CD4-positive, CD25-positive, alpha-beta regulatory T cell (primary cell): ENCODE measurements around the gene IL36A. TPM values are rescaled to one million over a fixed set of nuclear protein-coding genes. Genes with fewer than 3 reads are reported as not detected.

ENCODE experiments used
- polyA plus RNA-seq, 4 donors: library from polyadenylated mRNA; unstranded; fragments of 300-500 nt; fragmentation: Illumina TruSeq; gene quantifications; one replicate each; pipeline ENCODE4 v1.2.3, GENCODE V29; 2021
- total RNA-seq: library from RNA; stranded (reverse); gene quantifications from one replicate; pipeline ENCODE4 v1.2.3, GENCODE V29; 2022

Gene IL36A
- total and polyA plus RNA-seq, 5 donors from 2014 or later, result 0.38 to 0.42 (median 0.42) TPM; not detected in 2

Other genes starting within 250 kb of the IL36A start
- 3.4 TPM for gene CKAP2L, start 240.8 kb upstream of the IL36A start, total RNA-seq
- gene CKAP2L, start 240.8 kb upstream of the IL36A start, polyA plus RNA-seq, result 1 to 10 TPM in 1 of 4 donors, under 1 TPM in 3; 0.43 to 1.5 (median 0.76) TPM
- gene IL1A, start 221.0 kb upstream of the IL36A start, total RNA-seq, result 0.17 TPM
- gene IL1A, start 221.0 kb upstream of the IL36A start, polyA plus RNA-seq, result not detected
- 1.3 TPM for gene IL1B, start 168.7 kb upstream of the IL36A start, total RNA-seq
- not detected for gene IL1B, start 168.7 kb upstream of the IL36A start, polyA plus RNA-seq
- not detected for gene IL37, start 94.3 kb upstream of the IL36A start, total RNA-seq
- gene IL37, start 94.3 kb upstream of the IL36A start, polyA plus RNA-seq, result not detected
- not detected for gene IL36G, start 27.5 kb upstream of the IL36A start, total RNA-seq
- gene IL36G, start 27.5 kb upstream of the IL36A start, polyA plus RNA-seq, result not detected
- gene IL36B, start 47.4 kb downstream of the IL36A start, total RNA-seq, result not detected
- gene IL36B, start 47.4 kb downstream of the IL36A start, polyA plus RNA-seq, result not detected
- gene IL36RN, start 53.7 kb downstream of the IL36A start, total RNA-seq, result not detected
- not detected for gene IL36RN, start 53.7 kb downstream of the IL36A start, polyA plus RNA-seq
- gene IL1F10, start 62.5 kb downstream of the IL36A start, total RNA-seq, result not detected
- gene IL1F10, start 62.5 kb downstream of the IL36A start, polyA plus RNA-seq, result not detected
- gene IL1RN, start 122.1 kb downstream of the IL36A start, total RNA-seq, result not detected
- gene IL1RN, start 122.1 kb downstream of the IL36A start, polyA plus RNA-seq, result under 1 TPM in 2 of 4 donors, not detected in 2; 0.23 to 0.59 TPM
- gene PSD4, start 168.5 kb downstream of the IL36A start, total RNA-seq, result 124 TPM
- 10 to 100 TPM; 18.1 to 26.3 (median 20.7) TPM for gene PSD4, start 168.5 kb downstream of the IL36A start, polyA plus RNA-seq